ENCODE measurements around the gene MAL. TPM values are rescaled to one million over a fixed set of nuclear protein-coding genes. Genes with fewer than 3 reads are reported as not detected.
"Not testable (repeated sequence)": the region's sequence is repeated elsewhere in the genome, so short reads cannot be mapped to it uniquely, and the experiment has no call there.

Gene MAL
- total RNA-seq, 3 donors from 2014 or later (not counting 1 experiment from before 2014, with no cell fraction given) = 0.54 to 3.3 (median 1.8) TPM

DNA sequence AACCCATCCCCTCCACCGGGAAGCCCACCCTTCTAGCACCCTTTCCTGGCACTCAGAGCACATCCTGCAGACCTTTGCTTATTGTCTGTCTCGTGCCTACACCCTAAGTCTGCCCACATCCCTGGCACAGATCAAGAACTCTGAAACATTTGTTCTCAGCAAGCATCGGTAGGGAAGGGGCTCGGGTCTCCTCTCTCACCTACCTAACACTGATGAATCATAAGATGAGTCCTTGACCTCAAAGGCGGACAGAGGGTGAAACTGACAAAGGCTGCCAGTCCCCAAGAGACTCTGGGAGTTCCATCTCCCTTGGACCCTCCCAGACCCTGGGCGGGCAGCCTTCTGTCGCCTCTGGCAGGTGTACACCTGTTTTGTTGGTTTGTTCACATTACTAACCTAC, 9.3 kb downstream of the MAL start:
- intact Hi-C loops (cut with micrococcal nuclease) = no loop called here
- Histone ChIP-seq H3K9me3 (ENCODE audit: control insufficient read depth, insufficient read depth, low read length) (no peaks in the 10 kb centered on the region), H3K27me3 (ENCODE audit: control insufficient read depth, insufficient read depth, low read length) (no peaks in the 10 kb centered on the region), H3K4me3 (ENCODE audit: low read length) (no peak overlapping the region), H3K36me3 (ENCODE audit: control insufficient read depth, insufficient read depth, low read length) (no peaks in the 10 kb centered on the region), H3K27ac (ENCODE audit: low read length) (no peak overlapping the region), H3K4me1 (ENCODE audit: control insufficient read depth, insufficient read depth, low read length) (peaks cover 3% of the 10 kb centered on the region)
- Mint-ChIP-seq H3K36me3 (no peaks in the 10 kb centered on the region), H3K9me3 (peaks cover 30 to 31% of the 10 kb centered on the region in 2 donors), H3K27ac (no peak overlapping the region), H3K4me1 (peaks cover 0 to 8% of the 10 kb centered on the region in 2 donors), H3K27me3 (ENCODE audit: low read depth in 2 of 2) (peaks cover 0 to 8% of the 10 kb centered on the region in 2 donors), H3K4me3 (no peak overlapping the region)
- no peak for ATAC-seq
- no peak for DNase-seq
- TF ChIP-seq CTCF (IDR thresholded peaks at IDR 0.05) = no peak
- 66% methylated on average over 7 of the region's 7 CpGs for WGBS (ENCODE audit: insufficient coverage)

DNA sequence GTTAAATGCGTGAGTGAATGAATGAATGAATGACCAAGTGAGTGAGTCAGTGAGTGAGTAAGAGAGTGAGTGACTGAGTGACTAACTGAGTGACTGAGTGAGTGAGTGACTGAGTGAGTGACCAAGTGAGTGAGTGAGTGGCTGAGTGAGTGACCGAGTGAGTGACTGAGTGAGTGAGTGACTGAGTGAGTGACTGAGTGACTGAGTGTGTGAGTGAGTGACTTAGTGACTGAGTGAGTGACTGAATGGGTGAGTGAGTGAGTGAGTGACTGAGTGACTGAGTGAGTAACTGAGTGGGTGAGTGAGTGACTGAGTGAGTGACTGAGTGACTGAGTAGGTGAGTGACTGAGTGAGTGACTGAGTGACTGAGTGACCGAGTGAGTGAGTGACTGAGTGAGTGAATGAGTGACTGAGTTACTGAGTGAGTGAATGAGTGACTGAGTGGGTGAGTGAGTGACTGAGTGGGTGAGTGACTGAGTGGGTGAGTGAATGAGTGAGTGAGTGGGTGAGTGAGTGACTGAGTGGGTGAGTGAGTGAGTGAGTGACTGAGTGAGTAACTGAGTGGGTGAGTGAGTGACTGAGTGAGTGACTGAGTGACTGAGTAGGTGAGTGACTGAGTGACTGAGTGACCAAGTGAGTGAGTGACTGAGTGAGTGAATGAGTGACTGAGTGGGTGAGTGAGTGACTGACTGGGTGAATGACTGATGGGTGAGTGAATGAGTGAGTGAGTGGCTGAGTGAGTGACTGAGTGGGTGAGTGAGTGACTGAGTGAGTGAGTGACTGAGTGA, 11.3 kb downstream of the MAL start:
- no peaks in the 10 kb centered on the region for H3K36me3 Mint-ChIP-seq
- H3K4me3 ChIP-seq (ENCODE audit: low read length) = no peak overlapping the region
- no peak overlapping the region for H3K27ac Mint-ChIP-seq
- WGBS (ENCODE audit: insufficient coverage) = 91% methylated on average over 3 of the region's 3 CpGs
- peaks cover 0 to 8% of the 10 kb centered on the region in 2 donors for H3K4me1 Mint-ChIP-seq
- no peaks in the 10 kb centered on the region for H3K27me3 ChIP-seq (ENCODE audit: control insufficient read depth, insufficient read depth, low read length)
- DNase-seq (no peak), ATAC-seq (no peak)
- intact Hi-C loops (cut with micrococcal nuclease) = no loop called here
- no peak overlapping the region for H3K4me3 Mint-ChIP-seq
- no peak overlapping the region for H3K27ac ChIP-seq (ENCODE audit: low read length)
- no peaks in the 10 kb centered on the region for H3K4me1 ChIP-seq (ENCODE audit: control insufficient read depth, insufficient read depth, low read length)
- peaks cover 0 to 8% of the 10 kb centered on the region in 2 donors for H3K27me3 Mint-ChIP-seq (ENCODE audit: low read depth in 2 of 2)
- no peaks in the 10 kb centered on the region for H3K36me3 ChIP-seq (ENCODE audit: control insufficient read depth, insufficient read depth, low read length)
- peaks cover 30 to 31% of the 10 kb centered on the region in 2 donors for H3K9me3 Mint-ChIP-seq
- H3K9me3 ChIP-seq (ENCODE audit: control insufficient read depth, insufficient read depth, low read length) = no peaks in the 10 kb centered on the region
- no peak for TF ChIP-seq CTCF (IDR thresholded peaks at IDR 0.05)

- Histone ChIP-seq H3K27ac (ENCODE audit: low read length) (no peak overlapping the region), H3K36me3 (ENCODE audit: control insufficient read depth, insufficient read depth, low read length) (no peaks in the 10 kb centered on the region), H3K4me3 (ENCODE audit: low read length) (no peak overlapping the region), H3K9me3 (ENCODE audit: control insufficient read depth, insufficient read depth, low read length) (no peaks in the 10 kb centered on the region), H3K4me1 (ENCODE audit: control insufficient read depth, insufficient read depth, low read length) (no peaks in the 10 kb centered on the region), H3K27me3 (ENCODE audit: control insufficient read depth, insufficient read depth, low read length) (no peaks in the 10 kb centered on the region)
- peaks cover 30 to 31% of the 10 kb centered on the region in 2 donors for H3K9me3 Mint-ChIP-seq
- no peak for TF ChIP-seq CTCF (IDR thresholded peaks at IDR 0.05)
- intact Hi-C loops (cut with micrococcal nuclease) = no loop called here
- DNase-seq (no peak), ATAC-seq (no peak)
- peaks cover 0 to 8% of the 10 kb centered on the region in 2 donors for H3K4me1 Mint-ChIP-seq
- H3K4me3 Mint-ChIP-seq = no peak overlapping the region
- H3K27ac Mint-ChIP-seq = peak overlapping the region in 1 of 2 donors; percentile 66
- peaks cover 0 to 11% of the 10 kb centered on the region in 2 donors for H3K27me3 Mint-ChIP-seq (ENCODE audit: low read depth in 2 of 2)
- 89% methylated on average over 2 of the region's 2 CpGs for WGBS (ENCODE audit: insufficient coverage)
- H3K36me3 Mint-ChIP-seq = no peaks in the 10 kb centered on the region
These were observed 11.9 kb downstream of the MAL start for GRCh38 chr2:95037384-95037839.

- H3K36me3 ChIP-seq (ENCODE audit: control insufficient read depth, insufficient read depth, low read length); DNase-seq; H3K27me3 ChIP-seq (ENCODE audit: control insufficient read depth, insufficient read depth, low read length); H3K27ac ChIP-seq (ENCODE audit: low read length); H3K4me3 Mint-ChIP-seq; H3K9me3 ChIP-seq (ENCODE audit: control insufficient read depth, insufficient read depth, low read length); H3K4me1 Mint-ChIP-seq; H3K4me3 ChIP-seq (ENCODE audit: low read length); ATAC-seq; H3K4me1 ChIP-seq (ENCODE audit: control insufficient read depth, insufficient read depth, low read length); H3K36me3 Mint-ChIP-seq; intact Hi-C loops (cut with micrococcal nuclease): not testable (repeated sequence)
- peaks cover 30 to 31% of the 10 kb centered on the region in 2 donors for H3K9me3 Mint-ChIP-seq
- WGBS (ENCODE audit: insufficient coverage) = 89% methylated on average over 3 of the region's 3 CpGs
- peak overlapping the region in 1 of 2 donors; percentile 66 for H3K27ac Mint-ChIP-seq
- H3K27me3 Mint-ChIP-seq (ENCODE audit: low read depth in 2 of 2) = peaks cover 0 to 13% of the 10 kb centered on the region in 2 donors
These were observed 12.5 kb downstream of the MAL start for GRCh38 chr2:95037841-95038585.

Measured in natural killer cell (primary cell).